Activated T-cell treated with anti-CD3 and anti-CD28 coated beads, Interleukin-2, amount 50 U/mL, for 48 hours (primary cell): ENCODE data around the gene TMEM167B.
A peak's percentile ranks its signal among the peaks of the same experiment; 100 is the strongest.

Experiments used
- DNase-seq, 2 experiments: peaks; one replicate each; pipeline ENCODE4 v3.0.0-alpha.2; 2020

Gene TMEM167B

DNA sequence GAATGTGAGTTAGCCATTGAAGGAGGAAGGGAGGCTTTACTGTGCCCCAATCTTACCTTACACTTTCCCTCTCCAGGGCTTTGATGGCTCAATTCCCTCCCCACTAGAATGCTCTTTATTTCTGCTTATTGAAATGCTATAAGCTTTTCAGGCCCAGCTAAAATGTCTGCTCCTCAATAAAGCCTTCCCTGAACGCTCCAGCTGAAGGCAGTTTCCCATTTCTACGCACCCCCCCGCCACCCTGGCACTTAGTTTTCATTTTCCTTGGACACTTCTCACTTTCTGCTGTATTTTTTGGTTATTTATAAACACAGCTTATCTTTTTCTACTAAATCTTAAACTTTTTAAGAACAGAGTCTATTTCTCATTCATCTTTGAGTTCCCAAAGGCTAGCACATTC, 7.1 kb upstream of the TMEM167B start:
- no peak for DNase-seq

DNA sequence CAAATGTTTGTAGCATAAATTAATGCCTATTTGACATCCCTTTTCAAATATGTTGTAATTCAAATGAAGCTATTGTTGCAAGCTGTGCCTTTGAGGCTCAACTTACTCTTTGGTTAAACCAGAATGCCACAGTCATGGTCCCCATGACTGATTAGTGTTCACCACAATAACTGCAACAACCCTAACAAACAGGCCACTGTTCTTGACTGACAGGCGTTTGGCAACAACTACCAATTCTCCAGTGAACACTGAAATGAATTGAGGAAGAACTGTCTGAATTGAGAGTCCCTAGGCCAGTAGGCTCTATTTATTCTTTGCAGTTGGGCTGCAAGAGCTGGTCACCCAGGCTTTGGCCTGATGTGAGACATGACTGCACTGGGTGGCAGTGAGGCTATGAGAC, 6.6 kb upstream of the TMEM167B start:
- no peak for DNase-seq

GRCh38 chr1:109084563-109085517, 5.7 kb upstream of the TMEM167B start:
- no peak for DNase-seq

- DNase-seq: peak; percentile 73 to 78
Measured at GRCh38 chr1:109089242-109090015, 1.1 kb upstream of the TMEM167B start.

DNA sequence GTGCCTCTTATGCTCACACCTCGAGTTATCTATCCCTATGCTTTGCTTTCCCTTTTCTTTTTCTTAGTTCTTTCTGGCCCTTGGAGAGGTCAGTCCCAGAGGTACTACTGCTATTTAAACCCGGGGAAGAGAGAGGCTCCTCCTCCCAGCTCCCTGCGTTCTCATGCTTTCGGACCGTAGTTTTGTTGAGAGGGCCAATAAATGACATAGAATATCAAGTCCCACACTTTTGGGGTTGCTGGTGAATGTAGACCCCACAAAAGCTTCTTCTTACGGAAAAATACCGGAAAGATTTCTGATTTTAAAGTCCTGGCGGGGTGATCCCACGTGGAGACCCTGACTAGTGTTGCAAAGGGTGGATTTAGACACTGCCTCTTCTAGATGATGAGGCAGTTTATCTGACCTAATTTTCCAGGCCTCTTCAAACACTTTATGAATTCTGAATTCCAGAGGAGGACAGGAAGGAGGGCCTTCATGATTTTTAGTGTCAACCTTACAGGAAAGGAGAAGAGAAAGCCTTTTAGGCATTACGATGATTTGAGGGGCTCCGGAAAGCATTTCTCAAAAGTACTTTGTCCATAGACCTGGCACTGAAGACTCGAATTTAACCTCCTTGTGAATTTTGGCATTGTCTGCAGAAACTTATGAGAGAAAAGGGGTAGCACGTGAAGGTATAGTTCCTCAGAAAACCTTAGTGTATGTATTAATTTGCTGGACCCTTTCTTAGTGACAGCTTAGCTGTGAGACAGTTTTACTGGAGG, 694 bp downstream of the TMEM167B start:
- no peak for DNase-seq

- DNase-seq: no peak
Measured at GRCh38 chr1:109091839-109092193, 1.3 kb downstream of the TMEM167B start.

DNA sequence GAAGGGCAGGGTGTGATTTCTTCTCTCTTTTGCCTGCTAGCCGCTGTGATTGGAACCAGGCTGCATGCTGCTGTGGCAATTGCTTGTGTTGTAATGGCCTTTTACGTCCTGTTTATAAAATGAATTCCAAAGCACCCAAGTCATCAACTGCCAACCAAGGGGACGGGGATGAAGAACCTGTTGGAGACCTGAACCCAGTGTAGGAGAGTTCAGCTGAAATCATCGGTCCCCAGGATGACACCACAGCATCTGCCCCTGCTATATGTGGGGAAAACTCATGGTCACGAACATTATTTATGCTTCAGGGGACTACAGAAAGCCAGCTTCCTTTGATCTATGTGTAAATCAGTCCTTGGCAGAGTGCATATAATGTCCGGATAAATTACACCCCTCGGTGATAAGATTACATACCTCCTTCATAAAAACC, 3.8 kb downstream of the TMEM167B start:
- no peak for DNase-seq

- no peak for DNase-seq
Measured at GRCh38 chr1:109094871-109095270, 4.3 kb downstream of the TMEM167B start.

DNA sequence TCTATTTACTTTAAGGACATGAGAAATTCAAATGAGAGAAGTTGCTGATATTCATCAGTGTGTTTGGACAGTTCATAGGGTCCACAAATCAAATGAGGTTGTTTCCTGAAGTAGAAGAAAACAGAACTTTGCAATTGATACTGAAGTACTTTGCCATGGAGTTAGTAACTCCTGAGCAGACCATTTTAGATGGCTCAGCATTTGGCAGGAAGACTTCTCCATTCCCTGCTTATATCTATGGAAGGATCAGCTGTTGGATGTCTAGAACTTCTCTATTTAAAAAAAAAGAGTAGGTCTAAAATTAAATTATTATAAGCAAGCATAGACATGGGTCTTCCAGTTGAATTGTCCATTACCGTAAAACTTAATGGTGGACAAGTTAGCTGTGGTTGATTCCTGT, 5.1 kb downstream of the TMEM167B start:
- no peak for DNase-seq

GRCh38 chr1:109096120-109096519, 5.6 kb downstream of the TMEM167B start:
- no peak for DNase-seq

DNA sequence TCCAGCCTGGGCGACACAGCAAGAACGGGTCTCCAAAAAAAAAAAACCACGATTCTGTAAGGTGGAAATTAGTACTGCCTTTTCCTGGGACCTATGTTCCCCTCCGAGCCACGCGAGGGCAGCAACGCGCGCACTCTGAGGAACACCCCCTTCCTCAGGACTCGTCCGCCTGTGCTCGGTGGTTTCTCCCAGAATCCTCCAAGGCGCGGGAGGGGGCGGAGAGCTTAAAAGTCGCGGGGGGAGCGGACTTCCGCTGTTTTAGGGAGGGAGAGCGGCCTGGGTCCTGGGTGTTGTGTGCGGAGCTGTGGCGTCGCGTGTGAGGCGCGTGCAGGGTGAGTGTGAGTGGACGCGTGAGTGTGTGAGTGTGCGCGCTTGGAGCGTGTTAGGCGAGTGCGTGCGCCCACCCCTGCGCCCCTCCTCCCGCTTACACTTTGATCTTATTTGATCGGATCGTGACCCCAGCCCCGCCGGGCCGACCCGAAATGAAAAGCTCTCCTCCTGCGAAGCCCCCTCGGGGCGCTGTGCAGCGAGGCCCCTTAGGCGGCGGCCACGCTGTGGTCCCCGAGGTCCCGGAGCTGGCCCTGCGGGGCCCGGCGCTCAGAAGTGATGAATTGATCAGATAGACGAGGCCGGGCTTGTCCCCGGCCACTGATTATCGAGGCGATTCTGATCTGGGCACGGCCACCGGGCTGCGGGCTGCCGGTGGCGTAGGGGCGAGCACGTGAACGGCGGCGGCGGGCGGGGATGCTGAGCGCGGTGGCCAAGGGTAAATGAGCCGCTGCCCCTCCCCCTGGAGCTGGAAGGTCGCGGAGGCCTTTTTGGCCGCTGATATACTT, 9.6 kb downstream of the TMEM167B start:
- peak; percentile 97 to 98 for DNase-seq

GRCh38 chr1:109104364-109105151, 14.0 kb downstream of the TMEM167B start:
- no peak for DNase-seq

DNA sequence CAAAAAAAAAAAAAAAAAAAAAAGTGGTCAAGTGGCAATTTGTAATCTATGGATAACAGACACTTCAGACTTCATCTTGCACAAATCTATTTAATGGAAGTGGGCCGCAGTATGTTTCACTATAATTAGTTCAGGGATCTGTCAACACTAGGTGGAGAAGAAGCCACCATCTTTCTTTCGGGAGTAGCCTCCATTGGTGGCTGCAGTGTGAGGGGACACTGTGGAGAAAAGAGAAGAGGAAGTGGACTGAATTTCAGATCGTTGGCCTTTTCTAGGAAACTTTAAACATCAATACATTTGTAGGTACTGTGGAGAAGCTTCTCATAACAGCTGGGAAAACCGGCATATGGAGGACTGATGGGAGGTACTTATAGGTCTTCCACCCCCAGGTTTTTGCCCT, 15.3 kb downstream of the TMEM167B start:
- DNase-seq: no peak

GRCh38 chr1:109107785-109108184, 17.2 kb downstream of the TMEM167B start:
- DNase-seq: no peak

DNA sequence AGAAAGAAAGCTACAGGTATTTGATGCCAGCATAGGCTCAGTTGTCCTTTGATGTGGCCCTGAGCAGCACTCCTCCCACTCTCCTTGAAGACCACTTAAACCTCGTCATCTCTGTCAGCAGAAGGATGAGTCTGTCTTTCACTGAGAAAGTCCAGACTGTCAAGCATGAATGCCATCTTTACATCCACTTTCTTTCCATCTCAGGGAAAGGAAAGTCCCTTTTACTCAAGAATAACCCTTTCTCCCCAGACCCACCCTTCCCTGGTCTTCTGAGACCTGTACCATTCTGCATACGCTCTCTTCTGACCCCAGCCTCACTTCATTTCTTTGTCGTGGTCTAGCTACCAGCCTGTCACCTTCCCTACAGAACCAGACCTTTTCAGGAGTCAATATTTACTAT, 19.3 kb downstream of the TMEM167B start:
- DNase-seq: no peak

DNA sequence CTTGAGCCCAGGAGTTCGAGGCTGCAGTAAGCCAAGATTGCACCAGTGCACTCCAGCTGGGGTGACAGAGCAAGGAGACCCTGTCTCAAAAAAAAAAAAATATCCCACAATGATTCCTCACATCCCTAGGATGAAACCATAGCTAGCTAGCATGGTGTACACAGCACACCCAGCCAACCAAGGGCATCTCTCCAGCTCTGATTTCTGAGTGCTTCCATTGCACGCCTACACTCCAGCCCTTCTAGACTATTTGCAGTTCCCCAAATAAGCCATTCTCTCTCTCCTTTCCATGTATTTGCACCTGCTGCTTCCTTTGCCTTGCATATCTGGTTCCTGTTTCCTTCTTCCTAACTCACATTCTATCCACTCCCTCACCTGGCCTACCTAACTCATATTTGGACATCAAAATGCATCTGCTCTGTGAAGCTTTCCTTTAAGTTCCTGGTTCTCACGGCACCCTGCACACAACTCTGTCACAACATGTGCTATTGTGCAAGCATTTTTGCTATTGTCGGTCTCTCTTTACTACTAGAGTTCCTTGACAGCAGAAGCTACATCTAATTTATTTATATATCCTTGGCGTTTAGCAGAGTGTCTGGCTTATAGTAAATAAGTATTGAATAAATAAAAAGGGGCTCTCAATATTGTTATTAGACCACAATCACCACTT, 21.0 kb downstream of the TMEM167B start:
- no peak for DNase-seq

DNA sequence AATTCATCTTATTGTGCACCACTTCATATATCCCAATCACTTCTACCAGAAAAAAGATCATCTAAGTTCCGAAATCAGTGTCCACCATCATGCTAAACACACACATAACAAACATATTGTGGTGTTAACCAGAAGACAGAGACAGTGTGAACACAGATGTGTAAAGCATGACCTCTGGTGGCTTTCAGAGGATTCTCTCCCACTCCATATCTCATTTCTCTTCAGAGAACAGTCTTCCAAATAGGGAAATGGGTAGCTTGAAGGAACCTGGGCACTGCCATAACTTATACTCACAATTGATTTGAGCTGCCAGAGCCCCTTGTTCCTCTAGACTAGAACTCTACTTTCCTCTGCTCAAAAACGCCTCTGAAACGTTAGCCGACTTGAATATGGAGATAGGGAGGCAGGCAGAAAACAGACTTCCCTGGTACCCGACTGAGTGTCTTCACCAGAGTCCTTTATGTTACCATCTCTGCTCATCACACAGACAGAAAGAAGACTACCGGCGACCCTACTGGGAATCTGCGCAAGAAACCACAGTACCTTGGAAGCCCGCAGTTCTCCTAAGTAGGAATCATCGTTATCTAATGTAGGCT, 21.6 kb downstream of the TMEM167B start:
- no peak for DNase-seq

GRCh38 chr1:109112652-109113285, 22.2 kb downstream of the TMEM167B start:
- DNase-seq: peak; percentile 94 to 95

- DNase-seq: peak; percentile 80 to 83
Measured at GRCh38 chr1:109113590-109114341, 23.2 kb downstream of the TMEM167B start, which contains the start of gene ELAPOR1. Gene ELAPOR1, plus strand, starts transcription at chr1:109114115. Its CDS starts 69 bp downstream, at chr1:109114184.
